ENCODE results near the gene MMP7. TPM values are rescaled to one million over a fixed set of nuclear protein-coding genes. Genes with fewer than 3 reads are reported as not detected.
A peak's percentile ranks its signal among the peaks of the same experiment; 100 is the strongest.
"Not testable (repeated sequence)": the region's sequence is repeated elsewhere in the genome, so short reads cannot be mapped to it uniquely, and the experiment has no call there.

Gene MMP7
- total RNA-seq, 1 experiment from 2014 or later, result 0.34 TPM

DNA sequence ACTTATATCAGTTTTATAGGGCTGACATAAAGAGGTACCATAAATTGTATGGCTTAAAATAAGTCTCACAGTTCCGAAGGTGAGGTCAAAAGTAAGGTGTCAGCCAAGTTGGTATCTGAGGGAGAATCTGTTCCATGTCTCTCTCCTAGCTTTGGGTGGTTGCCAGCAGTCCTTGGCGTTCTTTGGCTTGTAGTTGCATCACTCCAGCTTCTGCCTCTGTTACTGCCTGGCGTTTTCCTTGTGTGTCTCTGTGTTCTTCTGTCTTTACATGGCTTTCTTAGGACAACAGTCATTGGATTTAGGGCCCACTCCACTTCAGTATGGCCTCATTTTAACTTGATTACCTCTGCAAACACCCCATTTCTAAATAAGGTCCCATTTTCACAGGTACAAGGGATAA is 16.7 kb downstream of the MMP7 start:
- no peak overlapping the region for H3K4me3 ChIP-seq (ENCODE audit: low read depth, low read length, poor library complexity, severe bottlenecking)
- BruUV-seq (replicated peaks), result no TSS peak
- H3K4me1 ChIP-seq (ENCODE audit: insufficient read depth, low read length, poor library complexity, severe bottlenecking), result no peaks in the 10 kb centered on the region
- DNase-seq (ENCODE audit: low spot score), result peak; percentile 51
- POLR2A ChIA-PET (ENCODE audit: low non-redundant PET), result no interaction called here
- CTCF ChIA-PET, result no interaction called here
- TF ChIP-seq, protein P1, sequence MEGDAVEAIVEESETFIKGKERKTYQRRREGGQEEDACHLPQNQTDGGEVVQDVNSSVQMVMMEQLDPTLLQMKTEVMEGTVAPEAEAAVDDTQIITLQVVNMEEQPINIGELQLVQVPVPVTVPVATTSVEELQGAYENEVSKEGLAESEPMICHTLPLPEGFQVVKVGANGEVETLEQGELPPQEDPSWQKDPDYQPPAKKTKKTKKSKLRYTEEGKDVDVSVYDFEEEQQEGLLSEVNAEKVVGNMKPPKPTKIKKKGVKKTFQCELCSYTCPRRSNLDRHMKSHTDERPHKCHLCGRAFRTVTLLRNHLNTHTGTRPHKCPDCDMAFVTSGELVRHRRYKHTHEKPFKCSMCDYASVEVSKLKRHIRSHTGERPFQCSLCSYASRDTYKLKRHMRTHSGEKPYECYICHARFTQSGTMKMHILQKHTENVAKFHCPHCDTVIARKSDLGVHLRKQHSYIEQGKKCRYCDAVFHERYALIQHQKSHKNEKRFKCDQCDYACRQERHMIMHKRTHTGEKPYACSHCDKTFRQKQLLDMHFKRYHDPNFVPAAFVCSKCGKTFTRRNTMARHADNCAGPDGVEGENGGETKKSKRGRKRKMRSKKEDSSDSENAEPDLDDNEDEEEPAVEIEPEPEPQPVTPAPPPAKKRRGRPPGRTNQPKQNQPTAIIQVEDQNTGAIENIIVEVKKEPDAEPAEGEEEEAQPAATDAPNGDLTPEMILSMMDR (conservative IDR thresholded peaks at IDR 0.05; ENCODE audit: low read depth, low read length), result no peak
- TF ChIP-seq EZH2 (IDR thresholded peaks at IDR 0.05; ENCODE audit: borderline replicate concordance, low read depth, low read length, poor library complexity, severe bottlenecking), result no peak
- H3K9me3 ChIP-seq (ENCODE audit: low read depth, low read length, poor library complexity, severe bottlenecking), result no peaks in the 10 kb centered on the region
- H3K36me3 ChIP-seq (ENCODE audit: insufficient read depth, low read length, poor library complexity, severe bottlenecking), result no peaks in the 10 kb centered on the region
- intact Hi-C loops (cut with micrococcal nuclease; ENCODE audit: unreplicated experiment), result no loop called here
- no peak overlapping the region for H3K27ac ChIP-seq (ENCODE audit: low read depth, low read length, poor library complexity, severe bottlenecking)
- no peaks in the 10 kb centered on the region for H3K27me3 ChIP-seq (replicated peaks; ENCODE audit: insufficient read depth, low read depth, low read length, poor library complexity)

GRCh38 chr11:102510439-102511135 is 20.0 kb downstream of the MMP7 start:
- BruUV-seq (replicated peaks), result no TSS peak
- no peaks in the 10 kb centered on the region for H3K4me1 ChIP-seq (ENCODE audit: insufficient read depth, low read length, poor library complexity, severe bottlenecking)
- no peak for DNase-seq (ENCODE audit: low spot score)

GRCh38 chr11:102502831-102503230 is 27.7 kb downstream of the MMP7 start:
- H3K36me3 ChIP-seq (ENCODE audit: insufficient read depth, low read length, poor library complexity, severe bottlenecking); intact Hi-C loops (cut with micrococcal nuclease; ENCODE audit: unreplicated experiment); H3K27ac ChIP-seq (ENCODE audit: low read depth, low read length, poor library complexity, severe bottlenecking); BruUV-seq (replicated peaks); H3K27me3 ChIP-seq (replicated peaks; ENCODE audit: insufficient read depth, low read depth, low read length, poor library complexity); H3K9me3 ChIP-seq (ENCODE audit: low read depth, low read length, poor library complexity, severe bottlenecking); H3K4me3 ChIP-seq (ENCODE audit: low read depth, low read length, poor library complexity, severe bottlenecking); CTCF ChIA-PET; POLR2A ChIA-PET (ENCODE audit: low non-redundant PET); DNase-seq (ENCODE audit: low spot score); H3K4me1 ChIP-seq (ENCODE audit: insufficient read depth, low read length, poor library complexity, severe bottlenecking): not testable (repeated sequence)

More at GRCh38 chr11:102510439-102511135, 20.0 kb downstream of the MMP7 start:
- no peak overlapping the region for H3K27ac ChIP-seq (ENCODE audit: low read depth, low read length, poor library complexity, severe bottlenecking)
- H3K9me3 ChIP-seq (ENCODE audit: low read depth, low read length, poor library complexity, severe bottlenecking), result no peaks in the 10 kb centered on the region
- intact Hi-C loops (cut with micrococcal nuclease; ENCODE audit: unreplicated experiment), result no loop called here
- no peak for TF ChIP-seq EZH2 (IDR thresholded peaks at IDR 0.05; ENCODE audit: borderline replicate concordance, low read depth, low read length, poor library complexity, severe bottlenecking)
- TF ChIP-seq, protein P1 (conservative IDR thresholded peaks at IDR 0.05; ENCODE audit: low read depth, low read length), result no peak
- CTCF ChIA-PET, result no interaction called here
- POLR2A ChIA-PET (ENCODE audit: low non-redundant PET), result interaction anchor here (0.5 kb wide), 1 partner anchor 681 kb away, joined by 3 read pairs; no protein-coding TSS in a partner anchor
- H3K36me3 ChIP-seq (ENCODE audit: insufficient read depth, low read length, poor library complexity, severe bottlenecking), result no peaks in the 10 kb centered on the region
- no peaks in the 10 kb centered on the region for H3K27me3 ChIP-seq (replicated peaks; ENCODE audit: insufficient read depth, low read depth, low read length, poor library complexity)
- no peak overlapping the region for H3K4me3 ChIP-seq (ENCODE audit: low read depth, low read length, poor library complexity, severe bottlenecking)

DNA sequence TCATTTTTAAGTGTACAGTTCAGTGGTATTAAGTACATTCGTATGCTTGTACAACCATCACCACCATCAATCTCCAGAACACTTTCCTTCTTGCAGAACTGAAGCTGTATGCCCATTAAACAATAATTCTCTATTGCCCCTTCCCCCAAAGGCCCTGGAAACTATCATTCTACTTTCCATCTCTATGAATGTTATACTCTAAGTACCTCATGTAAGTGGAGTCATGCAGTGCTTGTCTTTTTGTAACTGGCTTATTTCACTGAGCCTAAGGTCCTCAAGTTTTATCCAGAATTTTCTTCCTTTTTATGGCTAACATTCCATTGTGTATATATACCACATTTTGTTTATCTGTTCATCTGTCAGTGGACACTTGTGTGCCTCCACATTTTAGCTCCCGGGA is 29.7 kb downstream of the MMP7 start:
- TF ChIP-seq, protein P1 (conservative IDR thresholded peaks at IDR 0.05; ENCODE audit: low read depth, low read length), result no peak
- TF ChIP-seq EZH2 (IDR thresholded peaks at IDR 0.05; ENCODE audit: borderline replicate concordance, low read depth, low read length, poor library complexity, severe bottlenecking), result no peak
- ChIA-PET CTCF (interaction anchor here (0.5 kb wide), 1 partner anchor 109 kb away, joined by 3 read pairs; no protein-coding TSS in a partner anchor), POLR2A (ENCODE audit: low non-redundant PET) (no interaction called here)
- Histone ChIP-seq H3K36me3 (ENCODE audit: insufficient read depth, low read length, poor library complexity, severe bottlenecking) (no peaks in the 10 kb centered on the region), H3K4me3 (ENCODE audit: low read depth, low read length, poor library complexity, severe bottlenecking) (no peak overlapping the region), H3K27ac (ENCODE audit: low read depth, low read length, poor library complexity, severe bottlenecking) (no peak overlapping the region), H3K27me3 (replicated peaks; ENCODE audit: insufficient read depth, low read depth, low read length, poor library complexity) (no peaks in the 10 kb centered on the region), H3K9me3 (ENCODE audit: low read depth, low read length, poor library complexity, severe bottlenecking) (no peaks in the 10 kb centered on the region), H3K4me1 (ENCODE audit: insufficient read depth, low read length, poor library complexity, severe bottlenecking) (no peaks in the 10 kb centered on the region)
- DNase-seq (ENCODE audit: low spot score), result no peak
- no TSS peak for BruUV-seq (replicated peaks)
- intact Hi-C loops (cut with micrococcal nuclease; ENCODE audit: unreplicated experiment), result no loop called here

All from A673 (cell line).